GM18858 (cell line): ENCODE data around the gene LHPP.

Source experiments
- ATAC-seq: cut with Tn5 transposase; IDR thresholded peaks from one replicate; pipeline ENCODE4 v1.9.1; 2021; ENCODE audit not compliant: unreplicated experiment

The LHPP gene

GRCh38 chr10:124590216-124591122 is 128.8 kb downstream of the LHPP start:
- no peak for ATAC-seq

GRCh38 chr10:124591123-124591495 is 129.5 kb downstream of the LHPP start:
- ATAC-seq = no peak

DNA sequence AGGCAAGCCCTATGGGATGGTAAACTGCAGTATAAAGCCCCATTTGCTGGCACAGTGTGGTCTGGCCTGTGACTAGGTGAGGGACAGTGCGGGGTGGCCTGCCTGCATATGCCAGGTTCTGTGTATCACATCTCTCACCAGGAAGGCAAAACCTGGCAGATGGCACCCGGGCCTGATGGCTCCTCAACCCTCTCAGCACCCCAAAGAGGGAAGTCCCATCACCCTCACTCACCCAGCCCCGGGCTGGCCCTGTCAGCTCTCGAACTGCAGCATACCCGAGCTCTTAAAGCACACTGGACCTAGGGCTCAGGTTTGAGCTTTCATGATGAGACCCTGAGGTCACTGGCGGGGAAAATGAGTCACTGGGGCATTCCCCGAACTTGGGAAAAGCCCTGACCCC is 130.5 kb downstream of the LHPP start:
- ATAC-seq = no peak

DNA sequence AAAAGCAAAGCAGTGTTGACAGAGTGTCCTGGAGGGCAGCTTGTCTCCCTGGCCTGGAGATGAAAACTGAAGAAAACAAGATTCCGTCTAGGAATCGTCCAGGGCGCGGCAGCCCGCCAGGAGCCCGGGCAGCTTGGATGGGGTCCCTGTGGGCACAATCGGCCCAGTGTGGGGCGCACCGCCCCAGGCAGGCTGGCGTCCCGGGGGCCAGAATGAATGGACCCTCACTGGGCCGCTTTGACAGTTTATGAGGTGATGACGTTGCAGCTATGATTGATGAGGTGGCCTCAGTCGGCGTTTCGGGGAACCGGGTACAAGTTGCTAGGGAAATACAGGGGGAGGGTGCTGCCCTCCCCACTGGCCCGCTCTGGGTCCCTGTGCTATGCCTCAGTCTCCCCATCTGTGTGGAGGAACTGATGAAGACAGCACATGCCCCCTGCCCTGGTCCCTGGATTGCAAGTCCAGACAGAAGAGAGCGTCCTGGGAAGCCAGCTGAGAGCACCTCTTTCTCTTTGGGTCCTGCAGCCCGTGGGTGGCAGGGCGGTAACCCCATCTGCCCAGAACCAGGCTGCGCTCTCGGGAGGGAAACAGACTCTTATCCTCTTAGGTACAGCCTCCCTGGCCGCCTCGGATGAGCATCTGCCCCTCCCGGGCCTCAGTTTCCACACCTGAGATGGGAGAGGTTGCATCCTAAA is 131.3 kb downstream of the LHPP start:
- ATAC-seq = no peak

DNA sequence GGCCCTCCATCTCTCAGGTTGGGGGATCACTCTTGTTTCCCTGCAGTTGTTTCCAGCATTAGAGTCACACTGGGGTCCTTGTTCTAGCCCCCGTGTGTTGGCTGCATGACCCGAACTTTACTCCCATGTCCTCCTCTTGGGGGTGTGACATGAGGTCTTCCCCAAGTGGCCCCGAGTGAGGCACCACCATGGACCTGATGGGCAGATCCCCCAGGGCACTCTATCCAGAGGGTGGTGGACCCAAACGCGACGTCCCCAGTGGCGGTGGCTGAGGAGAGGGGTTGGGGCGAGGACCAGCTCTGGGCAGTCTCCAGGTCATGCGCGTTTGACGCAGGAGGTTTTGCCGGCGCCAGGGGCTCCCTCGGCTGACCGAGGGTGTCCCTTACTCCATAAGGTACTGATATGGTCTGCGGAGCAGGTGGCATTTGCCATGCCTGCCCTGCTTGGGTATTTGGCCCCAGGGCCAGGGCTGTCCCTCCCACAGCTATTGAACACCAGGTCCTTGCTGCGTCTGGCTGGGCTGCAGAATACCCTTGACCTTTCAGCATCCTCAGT is 131.9 kb downstream of the LHPP start:
- ATAC-seq = no peak

DNA sequence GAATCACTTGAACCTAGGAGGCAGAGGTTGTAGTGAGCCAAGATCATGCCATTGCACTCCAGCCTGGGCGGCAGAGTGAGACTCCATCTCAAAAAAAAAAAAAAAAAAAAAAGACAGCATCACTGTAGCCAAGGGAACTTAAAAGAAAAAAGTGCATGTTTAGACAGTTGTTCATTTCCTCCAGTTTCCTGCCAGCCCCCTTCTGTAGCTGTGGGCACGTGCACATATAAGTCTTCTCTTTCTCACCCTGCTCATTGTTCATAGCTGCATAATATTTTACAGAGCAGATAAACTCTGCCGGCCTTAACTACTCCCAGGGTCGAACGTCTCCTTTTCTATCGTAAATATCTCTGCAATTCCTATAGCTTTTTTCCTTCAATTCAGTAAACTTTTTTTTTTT is 132.6 kb downstream of the LHPP start:
- no peak for ATAC-seq

DNA sequence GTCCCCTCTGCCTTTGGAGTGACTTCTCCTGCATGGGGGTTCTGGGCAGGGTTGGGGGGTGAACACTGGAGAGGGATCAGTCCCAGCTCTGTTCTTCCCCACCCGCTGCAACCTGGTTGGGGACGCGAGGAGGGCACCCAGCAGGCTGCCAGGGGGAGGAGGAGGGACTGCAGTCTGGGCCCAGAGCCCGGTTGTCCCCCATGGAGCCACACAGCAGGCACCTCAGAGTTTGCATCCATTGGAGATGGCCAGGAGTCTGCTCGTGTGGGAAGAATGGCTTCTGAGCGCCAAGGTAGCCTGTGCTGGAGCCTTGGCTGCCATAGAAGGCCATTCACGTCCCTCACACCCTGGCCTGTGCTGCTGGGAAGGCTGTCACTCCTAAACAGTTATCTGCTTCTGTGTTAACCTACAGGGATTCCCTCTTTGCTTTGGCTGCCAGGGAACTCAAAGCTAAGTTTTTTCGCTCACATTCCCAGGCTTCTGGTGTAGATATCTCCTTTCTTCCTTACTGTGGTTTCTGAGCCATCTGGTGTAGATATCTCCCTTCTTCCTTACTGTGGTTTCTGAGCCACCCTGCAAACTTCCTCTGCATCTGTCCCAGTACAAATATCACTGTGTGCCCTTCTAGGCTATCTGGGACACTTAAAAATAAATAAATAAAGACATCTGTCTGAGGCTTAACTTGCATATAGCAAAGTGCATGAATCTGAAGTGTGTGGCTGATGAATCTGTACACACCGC is 133.7 kb downstream of the LHPP start:
- no peak for ATAC-seq

DNA sequence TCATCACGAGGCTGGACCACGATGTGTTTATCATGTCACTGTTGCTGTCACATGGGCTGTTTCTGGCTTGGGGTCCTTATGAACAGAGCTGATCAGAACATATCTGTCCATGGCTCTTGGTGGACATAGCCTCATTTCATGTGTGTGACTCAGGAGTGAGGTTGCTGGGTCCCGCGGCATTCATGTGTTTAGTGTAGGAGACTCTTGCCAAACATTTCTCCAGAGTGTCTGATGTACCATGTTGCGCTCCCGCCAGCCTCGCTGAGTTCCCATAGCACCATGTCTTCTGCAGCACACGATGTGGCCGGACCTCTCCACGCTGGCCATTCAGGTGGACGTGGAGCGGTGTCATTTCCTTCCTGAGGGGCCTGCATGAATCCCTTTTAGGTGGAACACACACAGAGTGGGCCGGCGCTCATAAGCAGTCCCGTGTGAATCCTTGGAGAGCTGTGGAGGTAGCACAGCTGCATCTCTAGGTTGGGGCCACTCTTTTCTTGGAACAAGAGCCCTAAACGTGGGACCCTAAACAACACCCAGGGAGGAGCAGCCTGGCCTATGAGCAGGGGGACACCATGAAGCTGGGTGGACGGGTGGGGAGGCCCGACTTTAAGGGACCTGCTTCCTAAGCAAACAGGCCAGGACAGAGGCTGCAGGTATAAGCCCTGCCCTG is 134.6 kb downstream of the LHPP start:
- ATAC-seq = no peak

GRCh38 chr10:124596962-124597845 is 135.6 kb downstream of the LHPP start:
- no peak for ATAC-seq

DNA sequence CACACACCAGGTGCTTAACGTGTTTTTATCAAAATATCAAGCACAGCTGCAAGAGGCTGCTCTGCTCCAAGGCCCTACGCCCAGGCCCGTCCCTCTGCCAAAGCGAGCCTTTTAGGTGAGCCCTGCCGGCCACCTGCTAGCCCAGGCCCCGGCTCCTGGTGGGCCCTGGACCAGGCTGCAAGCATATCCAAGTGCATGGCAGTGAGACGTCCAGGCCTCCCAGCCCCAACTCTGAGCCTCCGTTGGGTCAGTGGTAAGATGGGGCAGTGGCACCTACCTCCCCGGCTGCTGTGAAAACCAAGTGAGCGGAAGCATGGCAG is 136.2 kb downstream of the LHPP start:
- no peak for ATAC-seq

DNA sequence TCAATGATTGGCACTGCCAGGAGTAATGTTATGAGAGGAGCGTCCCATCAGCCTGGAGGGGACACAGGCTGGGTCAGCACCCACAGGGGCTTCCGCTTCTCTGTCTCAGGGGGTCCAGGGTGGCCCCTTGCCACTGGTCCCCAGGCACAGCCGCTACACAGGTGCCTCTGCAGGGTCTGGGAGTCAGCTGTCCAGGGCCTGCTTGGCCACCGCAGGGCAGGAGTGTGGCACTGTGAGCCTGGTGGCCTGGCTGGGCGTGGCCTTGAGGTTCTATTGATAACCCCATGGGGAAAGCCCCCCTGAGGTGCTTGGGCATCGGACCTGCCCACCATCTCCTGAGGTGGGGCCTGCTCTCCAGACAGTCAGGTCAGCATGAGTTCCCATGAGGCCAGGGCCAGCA is 136.6 kb downstream of the LHPP start:
- no peak for ATAC-seq

DNA sequence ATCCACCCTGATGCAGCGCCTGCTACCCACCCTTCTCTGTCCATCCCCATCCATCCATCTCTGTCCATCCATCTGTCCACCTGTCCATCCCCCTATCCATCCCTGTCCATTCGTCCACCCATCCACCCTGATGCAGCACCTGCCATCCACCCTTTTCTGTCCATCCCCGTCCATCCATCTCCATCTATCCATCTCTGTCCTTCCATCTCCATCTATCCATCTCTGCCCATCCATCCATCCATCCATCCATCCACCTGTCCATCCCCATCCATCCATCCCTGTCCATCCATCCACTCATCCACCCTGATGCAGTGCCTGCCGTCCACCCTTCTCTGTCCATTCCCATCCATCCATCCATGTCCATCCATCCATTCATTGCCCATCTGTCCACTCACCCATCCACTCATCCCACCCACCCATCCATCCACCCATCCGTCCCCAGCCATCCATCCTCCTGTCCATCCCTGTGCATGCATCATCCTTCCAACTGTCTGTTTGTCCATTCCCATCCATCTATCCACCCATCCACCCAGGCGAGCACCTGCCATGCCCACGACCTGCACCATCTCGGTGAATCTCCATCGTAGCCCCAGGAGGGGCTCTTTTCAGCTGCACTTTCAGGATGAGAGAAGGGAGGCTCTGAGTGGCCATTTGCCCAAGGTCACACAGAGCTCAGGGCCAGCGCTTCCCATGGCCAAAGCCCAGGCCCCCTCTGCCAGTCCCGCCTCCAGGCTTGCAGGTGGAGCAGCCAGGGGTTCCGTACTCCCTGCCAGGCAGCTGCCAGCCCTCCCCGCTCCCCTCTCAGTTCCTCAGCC is 137.4 kb downstream of the LHPP start:
- no peak for ATAC-seq

- no peak for ATAC-seq
These were observed 138.0 kb downstream of the LHPP start for GRCh38 chr10:124599588-124600050.

DNA sequence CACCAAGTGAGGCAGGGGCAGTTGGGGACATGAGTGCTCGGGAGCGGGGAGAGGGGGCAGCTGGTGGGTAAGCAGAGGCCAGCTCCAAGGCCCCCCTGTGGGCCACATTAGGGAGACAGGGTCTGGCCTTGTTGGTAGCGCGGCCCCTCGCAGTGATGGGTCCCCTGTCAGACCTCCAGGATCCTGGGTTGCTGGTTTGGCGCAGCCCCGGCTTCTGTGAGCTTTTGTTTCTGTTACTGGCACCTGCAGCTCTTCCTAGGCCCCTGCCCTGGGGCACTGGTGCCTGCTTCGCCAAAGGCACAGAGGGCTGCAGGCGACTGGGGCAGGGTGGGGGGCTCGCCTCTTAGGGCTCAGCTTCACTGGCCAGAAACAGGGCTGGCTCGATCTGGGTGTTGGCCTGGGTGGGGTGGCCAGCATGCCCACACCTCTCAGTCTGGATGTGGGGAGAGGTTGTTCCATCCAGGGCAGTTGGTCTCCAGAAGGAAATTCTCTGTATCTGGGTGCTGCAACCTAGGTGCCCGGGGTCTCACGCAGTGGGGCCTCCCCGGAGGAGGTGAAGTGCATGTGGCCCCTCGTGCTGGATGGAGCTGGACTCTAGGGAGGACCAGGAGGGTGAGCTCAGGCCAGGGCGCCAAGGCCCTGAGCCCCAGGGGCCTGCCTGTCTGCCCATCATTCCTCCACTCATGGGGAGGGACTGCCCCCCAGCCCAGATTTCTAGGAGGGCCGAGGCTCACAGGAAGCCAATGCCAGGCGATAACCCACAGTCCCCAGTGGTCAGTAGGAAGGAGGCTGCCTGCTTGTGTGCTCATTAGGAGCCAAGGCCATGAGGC is 138.6 kb downstream of the LHPP start:
- ATAC-seq = no peak

DNA sequence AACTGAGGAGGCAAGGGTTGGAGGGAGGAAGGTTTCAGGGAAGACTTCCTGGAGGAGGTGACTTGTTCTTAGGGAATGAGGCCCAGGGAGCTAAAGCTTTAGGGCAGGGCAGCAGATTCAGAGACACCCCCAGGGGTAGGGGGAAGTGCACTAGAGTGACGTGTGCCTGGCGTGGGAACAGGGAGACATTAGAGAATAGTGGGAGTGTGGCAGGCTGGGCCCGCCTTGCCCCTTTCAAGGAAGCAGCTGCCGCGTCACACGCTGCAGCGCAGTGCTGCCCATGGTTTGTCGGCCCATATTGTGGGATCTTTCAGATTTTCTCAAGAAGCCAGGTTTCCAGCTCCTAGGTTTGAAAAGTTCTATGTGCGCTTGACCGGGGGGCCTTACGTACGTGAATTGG is 139.4 kb downstream of the LHPP start:
- no peak for ATAC-seq

DNA sequence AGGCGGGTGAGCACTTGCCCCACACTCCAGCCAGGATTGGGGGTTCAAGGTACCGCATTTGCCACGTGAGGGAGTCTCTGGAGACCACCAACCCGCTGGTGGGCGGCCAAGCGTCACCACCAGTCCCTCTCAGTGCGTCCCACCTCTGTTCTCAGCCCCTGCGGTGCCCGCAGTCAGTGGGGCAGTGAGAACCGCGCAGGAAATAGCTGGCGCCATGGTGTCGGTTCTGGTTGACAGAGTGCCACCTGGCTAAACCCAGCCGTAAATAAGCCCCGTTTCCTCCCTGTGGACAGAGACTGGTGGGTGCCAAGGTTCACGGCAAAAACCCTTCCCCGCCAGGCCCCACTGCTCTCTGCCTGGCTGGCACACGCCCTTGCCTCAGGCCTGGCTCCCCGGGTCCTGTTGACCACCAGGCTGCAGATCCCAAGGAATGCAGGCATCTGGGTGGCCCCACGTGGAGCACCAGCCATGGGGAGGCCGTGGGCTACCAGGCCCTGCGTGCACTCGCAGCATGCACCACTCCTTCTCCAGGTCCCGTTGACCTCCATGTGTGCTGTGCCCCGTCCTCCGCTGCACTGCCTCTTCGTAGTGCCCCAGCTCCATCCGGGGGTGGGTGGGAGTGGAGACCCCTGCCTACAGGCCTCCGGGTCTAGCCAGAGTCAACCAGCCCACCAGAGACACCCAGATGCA is 140.0 kb downstream of the LHPP start:
- no peak for ATAC-seq

- ATAC-seq = no peak
These were observed 140.5 kb downstream of the LHPP start for GRCh38 chr10:124602121-124602561.
